Measurements from ENCODE around the gene FPGS.

The FPGS gene

GRCh38 chr9:127806871-127807270 lies 4.2 kb downstream of the FPGS start:
- H3K4me3 ChIP-seq (ENCODE audit: low read length) = no peak overlapping the region
- DNase-seq (ENCODE audit: low read depth, low spot score) = no peak

GRCh38 chr9:127808347-127809001 lies 5.8 kb downstream of the FPGS start:
- DNase-seq (ENCODE audit: low read depth, low spot score) = no peak

GRCh38 chr9:127809002-127809539 lies 6.4 kb downstream of the FPGS start:
- H3K4me3 ChIP-seq (ENCODE audit: low read length) = no peak overlapping the region
- DNase-seq (ENCODE audit: low read depth, low spot score) = no peak

More at GRCh38 chr9:127808347-127809001, 5.8 kb downstream of the FPGS start:
- no peak overlapping the region for H3K4me3 ChIP-seq (ENCODE audit: low read length)

GRCh38 chr9:127809540-127810377 lies 7.1 kb downstream of the FPGS start:
- no peak overlapping the region for H3K4me3 ChIP-seq (ENCODE audit: low read length)
- DNase-seq (ENCODE audit: low read depth, low spot score) = no peak

GRCh38 chr9:127810378-127811187 lies 7.9 kb downstream of the FPGS start:
- DNase-seq (ENCODE audit: low read depth, low spot score) = no peak
- H3K4me3 ChIP-seq (ENCODE audit: low read length) = no peak overlapping the region

GRCh38 chr9:127812011-127812410 lies 9.3 kb downstream of the FPGS start:
- no peak for DNase-seq (ENCODE audit: low read depth, low spot score)
- no peak overlapping the region for H3K4me3 ChIP-seq (ENCODE audit: low read length)

- H3K4me3 ChIP-seq (ENCODE audit: low read length) = no peak overlapping the region
- no peak for DNase-seq (ENCODE audit: low read depth, low spot score)
Observed at GRCh38 chr9:127812936-127813675, 10.4 kb downstream of the FPGS start.

- H3K4me3 ChIP-seq (ENCODE audit: low read length) = no peak overlapping the region
- no peak for DNase-seq (ENCODE audit: low read depth, low spot score)
Observed at GRCh38 chr9:127813686-127814226, 11.1 kb downstream of the FPGS start.

GRCh38 chr9:127814619-127815511 lies 12.2 kb downstream of the FPGS start:
- H3K4me3 ChIP-seq (ENCODE audit: low read length) = no peak overlapping the region
- no peak for DNase-seq (ENCODE audit: low read depth, low spot score)

GRCh38 chr9:127815512-127816361 lies 13.1 kb downstream of the FPGS start:
- DNase-seq (ENCODE audit: low read depth, low spot score) = no peak
- no peak overlapping the region for H3K4me3 ChIP-seq (ENCODE audit: low read length)

GRCh38 chr9:127816362-127816725 lies 13.7 kb downstream of the FPGS start:
- no peak overlapping the region for H3K4me3 ChIP-seq (ENCODE audit: low read length)
- DNase-seq (ENCODE audit: low read depth, low spot score) = no peak

GRCh38 chr9:127816728-127817127 lies 14.0 kb downstream of the FPGS start:
- no peak for DNase-seq (ENCODE audit: low read depth, low spot score)

GRCh38 chr9:127817881-127818434 lies 15.3 kb downstream of the FPGS start:
- no peak for DNase-seq (ENCODE audit: low read depth, low spot score)
- no peak overlapping the region for H3K4me3 ChIP-seq (ENCODE audit: low read length)

More at GRCh38 chr9:127816728-127817127, 14.0 kb downstream of the FPGS start:
- H3K4me3 ChIP-seq (ENCODE audit: low read length) = no peak overlapping the region

GRCh38 chr9:127818574-127818973 lies 15.9 kb downstream of the FPGS start:
- no peak for DNase-seq (ENCODE audit: low read depth, low spot score)
- no peak overlapping the region for H3K4me3 ChIP-seq (ENCODE audit: low read length)

GRCh38 chr9:127822108-127822507 lies 19.4 kb downstream of the FPGS start:
- DNase-seq (ENCODE audit: low read depth, low spot score) = no peak
- no peak overlapping the region for H3K4me3 ChIP-seq (ENCODE audit: low read length)

GRCh38 chr9:127825319-127826051 lies 22.8 kb downstream of the FPGS start:
- no peak overlapping the region for H3K4me3 ChIP-seq (ENCODE audit: low read length)
- no peak for DNase-seq (ENCODE audit: low read depth, low spot score)
